ENCODE results near the gene PTTG1IP.

DNA sequence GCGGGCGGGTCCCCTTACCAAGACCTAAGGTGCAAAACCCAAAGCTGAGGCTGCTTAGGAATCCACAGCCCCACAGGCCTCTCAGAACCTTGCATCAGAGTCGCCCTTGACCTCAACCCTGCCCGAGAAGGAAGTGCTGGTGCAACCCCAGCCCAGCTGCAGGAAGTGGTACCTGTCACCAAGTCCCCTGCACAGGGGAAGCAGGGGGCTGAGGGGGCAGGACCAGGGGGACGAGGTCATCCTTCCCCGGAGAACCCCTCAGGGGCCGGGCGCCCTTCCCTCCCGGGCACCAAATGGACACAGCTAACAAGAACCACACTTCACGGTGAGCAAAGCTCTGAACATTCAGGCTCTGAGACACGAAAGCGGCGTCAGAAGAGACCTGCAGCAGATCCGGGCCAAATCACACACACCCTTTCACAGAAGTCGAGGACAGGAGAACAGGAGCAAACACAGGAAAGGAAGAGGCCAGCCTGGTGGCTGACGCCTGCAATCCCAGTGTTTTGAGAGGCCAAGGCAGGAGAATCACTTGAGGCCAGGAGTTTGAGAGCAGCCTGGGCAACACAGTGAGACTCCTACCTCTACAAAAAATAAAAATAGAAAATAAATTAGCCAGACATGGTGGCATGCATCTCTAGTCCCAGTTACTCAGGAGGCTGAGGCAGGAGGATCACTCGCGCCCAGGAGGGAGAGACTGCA lies 40.8 kb upstream of the PTTG1IP start:
- TF ChIP-seq EZH2 (IDR thresholded peaks at IDR 0.05; ENCODE audit: low read length, missing control alignments) = no peak
- TF ChIP-seq, protein P1, sequence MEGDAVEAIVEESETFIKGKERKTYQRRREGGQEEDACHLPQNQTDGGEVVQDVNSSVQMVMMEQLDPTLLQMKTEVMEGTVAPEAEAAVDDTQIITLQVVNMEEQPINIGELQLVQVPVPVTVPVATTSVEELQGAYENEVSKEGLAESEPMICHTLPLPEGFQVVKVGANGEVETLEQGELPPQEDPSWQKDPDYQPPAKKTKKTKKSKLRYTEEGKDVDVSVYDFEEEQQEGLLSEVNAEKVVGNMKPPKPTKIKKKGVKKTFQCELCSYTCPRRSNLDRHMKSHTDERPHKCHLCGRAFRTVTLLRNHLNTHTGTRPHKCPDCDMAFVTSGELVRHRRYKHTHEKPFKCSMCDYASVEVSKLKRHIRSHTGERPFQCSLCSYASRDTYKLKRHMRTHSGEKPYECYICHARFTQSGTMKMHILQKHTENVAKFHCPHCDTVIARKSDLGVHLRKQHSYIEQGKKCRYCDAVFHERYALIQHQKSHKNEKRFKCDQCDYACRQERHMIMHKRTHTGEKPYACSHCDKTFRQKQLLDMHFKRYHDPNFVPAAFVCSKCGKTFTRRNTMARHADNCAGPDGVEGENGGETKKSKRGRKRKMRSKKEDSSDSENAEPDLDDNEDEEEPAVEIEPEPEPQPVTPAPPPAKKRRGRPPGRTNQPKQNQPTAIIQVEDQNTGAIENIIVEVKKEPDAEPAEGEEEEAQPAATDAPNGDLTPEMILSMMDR (conservative IDR thresholded peaks at IDR 0.05 in 1 of 2, IDR thresholded peaks at IDR 0.05 in 1 of 2; ENCODE audit: low read depth in 1 of 2, low read length in 2 of 2) = no peak
